Naive thymus-derived CD4-positive, alpha-beta T cell (primary cell): ENCODE results near the gene CTAGE1. TPM values are rescaled to one million over a fixed set of nuclear protein-coding genes. Genes with fewer than 3 reads are reported as not detected.
A peak's percentile ranks its signal among the peaks of the same experiment; 100 is the strongest.

Source experiments
- ATAC-seq: fragments of 150-1000 bp; cut with Tn5 transposase; 2 replicates; pipeline ENCODE4 v1.10.0; 2021; ENCODE audit warnings: mild to moderate bottlenecking, moderate library complexity
- CTCF ChIA-PET: fragments of 350-600 bp; sonication (Branson Sonifier 250); formaldehyde crosslinking; loops from one replicate; lab custom pipeline; 2021; ENCODE audit warnings: antibody characterized with exemption; lab: Charles Lee
- POLR2A ChIA-PET: fragments of 350-600 bp; sonication (Branson Sonifier 250); formaldehyde crosslinking; loops from one replicate; lab custom pipeline; 2021; ENCODE audit warnings: antibody characterized with exemption, inconsistent platforms; lab: Charles Lee
- DNase-seq, 9 donors: peaks; one replicate each; pipeline versions ENCODE4 v3.0.0 to v3.0.0-alpha.2; 2020 to 2022; ENCODE audit warnings: mixed read lengths in 1 of 9
- H3K27ac ChIP-seq: one replicate; pipeline ENCODE4 v1.7.0; 2013; ENCODE audit warnings: mild to moderate bottlenecking, low read depth, low read length, moderate library complexity
- H3K27me3 ChIP-seq, 2 donors: one replicate each; pipeline ENCODE4 v1.7.0; 2013; ENCODE audit warnings: low read length in 2 of 2, mild to moderate bottlenecking in 2 of 2, moderate library complexity in 2 of 2; ENCODE audit not compliant: control insufficient read depth in 2 of 2, insufficient read depth in 2 of 2
- H3K36me3 ChIP-seq, 3 experiments: 1 replicate in 2 of 3; 2 replicates in 1 of 3; pipeline ENCODE4 v1.7.0; 2013; ENCODE audit warnings: low read length in 3 of 3, mild to moderate bottlenecking in 3 of 3, moderate library complexity in 1 of 3; ENCODE audit not compliant: insufficient read depth in 3 of 3, control insufficient read depth in 2 of 3
- H3K4me1 ChIP-seq, 2 donors: one replicate each; pipeline ENCODE4 v1.7.0; 2013; ENCODE audit warnings: low read length in 2 of 2, mild to moderate bottlenecking in 2 of 2, moderate library complexity in 1 of 2; ENCODE audit not compliant: control insufficient read depth in 2 of 2, insufficient read depth in 2 of 2
- H3K4me3 ChIP-seq: 2 replicates; pipeline ENCODE4 v1.7.0; 2013; ENCODE audit warnings: mild to moderate bottlenecking, low read length
- H3K9me3 ChIP-seq, 3 experiments: 1 replicate in 2 of 3; 2 replicates in 1 of 3; pipeline ENCODE4 v1.7.0; 2013; ENCODE audit warnings: low read length in 3 of 3; ENCODE audit not compliant: control insufficient read depth in 2 of 3
- H3K27ac Mint-ChIP-seq, 9 donors: one replicate each; pipeline ENCODE4 v1.8.0; 2020 to 2022; ENCODE audit warnings: mixed read lengths in 9 of 9, mild to moderate bottlenecking in 8 of 9, moderate library complexity in 5 of 9, inconsistent platforms in 2 of 9
- H3K27me3 Mint-ChIP-seq, 5 donors: one replicate each; pipeline ENCODE4 v1.8.0; 2021 to 2022; ENCODE audit warnings: mixed read lengths in 5 of 5, mild to moderate bottlenecking in 1 of 5
- H3K36me3 Mint-ChIP-seq, 5 donors: one replicate each; pipeline ENCODE4 v1.8.0; 2020 to 2022; ENCODE audit warnings: mixed read lengths in 5 of 5, mild to moderate bottlenecking in 3 of 5, inconsistent platforms in 1 of 5
- H3K4me1 Mint-ChIP-seq, 7 donors: one replicate each; pipeline ENCODE4 v1.8.0; 2020 to 2022; ENCODE audit warnings: mixed read lengths in 7 of 7, mild to moderate bottlenecking in 3 of 7, inconsistent platforms in 1 of 7
- H3K4me3 Mint-ChIP-seq, 10 donors: one replicate each; pipeline ENCODE4 v1.8.0; 2020 to 2022; ENCODE audit warnings: mild to moderate bottlenecking in 10 of 10, mixed read lengths in 10 of 10, moderate library complexity in 6 of 10, inconsistent platforms in 2 of 10
- H3K9me3 Mint-ChIP-seq, 11 donors: one replicate each; pipeline ENCODE4 v1.8.0; 2020 to 2022; ENCODE audit warnings: mixed read lengths in 11 of 11, mild to moderate bottlenecking in 4 of 11, inconsistent platforms in 1 of 11, moderate library complexity in 1 of 11
- intact Hi-C, 2 donors: fragments of 100-400 bp; cut with micrococcal nuclease; formaldehyde crosslinking; loops; one replicate each; pipeline ENCODE4 v1.15.1; 2023
- polyA plus RNA-seq, 2 donors: library from polyadenylated mRNA; unstranded; fragments of 300-500 nt; fragmentation: Illumina TruSeq; gene quantifications; one replicate each; pipeline ENCODE4 v1.2.3, GENCODE V29; 2021
- total RNA-seq, 6 experiments: library from RNA in 5 of 6; stranded (reverse) in 5 of 6; gene quantifications; 1 replicate in 5 of 6; 2 replicates in 1 of 6; pipeline ENCODE4 v1.2.3 and lab custom pipeline; 2021 to 2026

The CTAGE1 gene
- total RNA-seq (not detected), polyA plus RNA-seq (not detected), total RNA-seq (lab: John Stamatoyannopoulos, UW) (not detected)

- no peaks in the 10 kb centered on the region for H3K4me1 ChIP-seq
- no peaks in the 10 kb centered on the region for H3K36me3 ChIP-seq
- ATAC-seq = no peak
- H3K36me3 Mint-ChIP-seq = no peaks in the 10 kb centered on the region
- H3K9me3 Mint-ChIP-seq = peaks cover 0 to 11% (median 2%) of the 10 kb centered on the region in 11 donors
- no peak within 1 kb of the TSS for H3K27ac ChIP-seq
- H3K4me3 ChIP-seq = no peak within 1 kb of the TSS
- CTCF ChIA-PET = interaction anchor here (0.7 kb wide), 1 partner anchor 77 kb away, joined by 3 read pairs; no protein-coding TSS in a partner anchor
- DNase-seq = no peak
- peaks cover 0 to 3% (median 0%) of the 10 kb centered on the region in 3 experiments for H3K9me3 ChIP-seq
- no peak within 1 kb of the TSS for H3K27ac Mint-ChIP-seq
- peaks cover 0 to 7% (median 0%) of the 10 kb centered on the region in 5 donors for H3K27me3 Mint-ChIP-seq
- H3K4me3 Mint-ChIP-seq = no peak within 1 kb of the TSS
- POLR2A ChIA-PET = no interaction called here
- no peaks in the 10 kb centered on the region for H3K27me3 ChIP-seq
- H3K4me1 Mint-ChIP-seq = peaks cover 0 to 1% (median 0%) of the 10 kb centered on the region in 7 donors
- intact Hi-C loops = no loop called here
Measured at GRCh38 chr18:22417496-22418188, at the start of gene CTAGE1. TSS of gene CTAGE1 (minus strand) at chr18:22417915. CDS start at chr18:22417811, 104 bp downstream.

GRCh38 chr18:22466608-22467395 is 49.1 kb upstream of the CTAGE1 start:
- no peaks in the 10 kb centered on the region for H3K27me3 ChIP-seq
- no peak overlapping the region for H3K27ac ChIP-seq
- no peak overlapping the region for H3K4me3 Mint-ChIP-seq
- no peaks in the 10 kb centered on the region for H3K9me3 ChIP-seq
- H3K36me3 Mint-ChIP-seq = peaks cover 0 to 4% (median 0%) of the 10 kb centered on the region in 5 donors
- no peaks in the 10 kb centered on the region for H3K36me3 ChIP-seq
- H3K27me3 Mint-ChIP-seq = no peaks in the 10 kb centered on the region
- intact Hi-C loops = no loop called here
- ChIA-PET POLR2A (no interaction called here), CTCF (no interaction called here)
- no peak overlapping the region for H3K27ac Mint-ChIP-seq
- no peak for DNase-seq
- peaks cover 0 to 2% (median 0%) of the 10 kb centered on the region in 7 donors for H3K4me1 Mint-ChIP-seq
- ATAC-seq = no peak
- H3K4me3 ChIP-seq = no peak overlapping the region
- peaks cover 0 to 13% (median 2%) of the 10 kb centered on the region in 11 donors for H3K9me3 Mint-ChIP-seq
- H3K4me1 ChIP-seq = peaks cover 0 to 15% of the 10 kb centered on the region in 2 donors

- H3K36me3 Mint-ChIP-seq = peaks cover 0 to 4% (median 0%) of the 10 kb centered on the region in 5 donors
- CTCF ChIA-PET = no interaction called here
- POLR2A ChIA-PET = no interaction called here
- H3K27me3 Mint-ChIP-seq = no peaks in the 10 kb centered on the region
- intact Hi-C loops = no loop called here
- Histone ChIP-seq H3K4me1 (peaks cover 0 to 15% of the 10 kb centered on the region in 2 donors), H3K9me3 (no peaks in the 10 kb centered on the region), H3K36me3 (no peaks in the 10 kb centered on the region), H3K27ac (no peak overlapping the region), H3K27me3 (no peaks in the 10 kb centered on the region), H3K4me3 (no peak overlapping the region)
- H3K4me1 Mint-ChIP-seq = peaks cover 0 to 2% (median 0%) of the 10 kb centered on the region in 7 donors
- peak; percentile 80 for ATAC-seq
- H3K9me3 Mint-ChIP-seq = peaks cover 0 to 13% (median 2%) of the 10 kb centered on the region in 11 donors
- H3K4me3 Mint-ChIP-seq = no peak overlapping the region
- no peak overlapping the region for H3K27ac Mint-ChIP-seq
- DNase-seq = no peak
Measured at GRCh38 chr18:22465859-22466457, 48.2 kb upstream of the CTAGE1 start.

GRCh38 chr18:22463076-22463475 is 45.4 kb upstream of the CTAGE1 start:
- no peaks in the 10 kb centered on the region for H3K27me3 ChIP-seq
- H3K4me3 ChIP-seq = no peak overlapping the region
- no peaks in the 10 kb centered on the region for H3K9me3 ChIP-seq
- intact Hi-C loops = no loop called here
- H3K4me1 Mint-ChIP-seq = peaks cover 0 to 1% (median 0%) of the 10 kb centered on the region in 7 donors
- H3K9me3 Mint-ChIP-seq = peaks cover 0 to 7% (median 0%) of the 10 kb centered on the region in 11 donors
- ATAC-seq (no peak), DNase-seq (no peak)
- no peak overlapping the region for H3K27ac ChIP-seq
- no peaks in the 10 kb centered on the region for H3K36me3 ChIP-seq
- H3K4me1 ChIP-seq = peaks cover 0 to 15% of the 10 kb centered on the region in 2 donors
- no peaks in the 10 kb centered on the region for H3K36me3 Mint-ChIP-seq
- peaks cover 0 to 9% (median 0%) of the 10 kb centered on the region in 5 donors for H3K27me3 Mint-ChIP-seq
- ChIA-PET POLR2A (no interaction called here), CTCF (no interaction called here)
- H3K27ac Mint-ChIP-seq = no peak overlapping the region
- H3K4me3 Mint-ChIP-seq = no peak overlapping the region

- no peak overlapping the region for H3K27ac Mint-ChIP-seq
- H3K4me1 Mint-ChIP-seq = no peaks in the 10 kb centered on the region
- Histone ChIP-seq H3K27ac (no peak overlapping the region), H3K4me3 (no peak overlapping the region), H3K9me3 (no peaks in the 10 kb centered on the region), H3K4me1 (no peaks in the 10 kb centered on the region), H3K27me3 (no peaks in the 10 kb centered on the region), H3K36me3 (no peaks in the 10 kb centered on the region)
- intact Hi-C loops = no loop called here
- H3K9me3 Mint-ChIP-seq = peaks cover 0 to 2% (median 0%) of the 10 kb centered on the region in 11 donors
- no peak overlapping the region for H3K4me3 Mint-ChIP-seq
- ATAC-seq = no peak
- ChIA-PET POLR2A (no interaction called here), CTCF (no interaction called here)
- no peaks in the 10 kb centered on the region for H3K36me3 Mint-ChIP-seq
- H3K27me3 Mint-ChIP-seq = peaks cover 0 to 13% (median 0%) of the 10 kb centered on the region in 5 donors
- no peak for DNase-seq
Measured at GRCh38 chr18:22459491-22459890, 41.8 kb upstream of the CTAGE1 start.

GRCh38 chr18:22457524-22457923 is 39.8 kb upstream of the CTAGE1 start:
- H3K27me3 ChIP-seq = no peaks in the 10 kb centered on the region
- CTCF ChIA-PET = no interaction called here
- Mint-ChIP-seq H3K36me3 (no peaks in the 10 kb centered on the region), H3K27me3 (peaks cover 0 to 25% (median 4%) of the 10 kb centered on the region in 5 donors), H3K9me3 (peaks cover 0 to 3% (median 0%) of the 10 kb centered on the region in 11 donors), H3K27ac (no peak overlapping the region), H3K4me3 (no peak overlapping the region), H3K4me1 (peaks cover 0 to 4% (median 2%) of the 10 kb centered on the region in 7 donors)
- DNase-seq (no peak), ATAC-seq (no peak)
- no peaks in the 10 kb centered on the region for H3K36me3 ChIP-seq
- no peak overlapping the region for H3K4me3 ChIP-seq
- H3K9me3 ChIP-seq = no peaks in the 10 kb centered on the region
- H3K27ac ChIP-seq = no peak overlapping the region
- H3K4me1 ChIP-seq = no peaks in the 10 kb centered on the region
- intact Hi-C loops = no loop called here
- POLR2A ChIA-PET = no interaction called here
